Measurements from ENCODE around the gene CDCA3. TPM values are rescaled to one million over a fixed set of nuclear protein-coding genes. Genes with fewer than 3 reads are reported as not detected.
A peak's percentile ranks its signal among the peaks of the same experiment; 100 is the strongest.

Gene CDCA3
- total RNA-seq, 4 donors from 2014 or later: 1.1 to 5.9 (median 1.4) TPM

DNA sequence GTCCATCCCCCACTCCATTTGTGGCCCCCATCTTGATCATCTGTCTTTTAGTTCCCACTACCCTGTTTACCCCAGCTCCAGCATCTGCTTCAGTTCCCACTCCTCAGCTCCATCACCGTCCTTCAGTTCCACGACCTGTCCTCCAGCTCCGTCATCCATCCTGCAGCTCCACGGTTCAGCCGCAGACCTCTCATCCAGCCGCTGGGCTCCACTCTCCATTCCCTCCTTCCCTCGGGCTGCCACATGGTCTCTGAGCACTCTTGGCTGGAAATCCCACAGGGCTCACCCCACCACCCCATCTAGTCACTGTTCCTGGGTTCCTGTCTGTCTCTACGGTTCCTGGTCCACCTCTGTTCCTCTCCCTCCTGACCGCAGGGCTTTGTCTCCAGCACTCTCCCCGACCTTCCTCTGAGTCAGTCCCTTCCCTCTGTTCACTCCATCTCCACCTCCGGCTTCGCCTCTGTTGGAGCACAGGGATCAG is 26.1 kb downstream of the CDCA3 start:
- no peak for ATAC-seq
- Histone ChIP-seq H3K4me1 (peaks cover 0 to 77% (median 44%) of the 10 kb centered on the region in 3 donors), H3K27ac (peak overlapping the region in 1 of 4 donors; percentile 12), H3K27me3 (peaks cover 31% of the 10 kb centered on the region), H3K4me3 (peak overlapping the region in 1 of 2 donors; percentile 18), H3K36me3 (peaks cover 0 to under 1% of the 10 kb centered on the region in 2 donors), H3K9me3 (no peaks in the 10 kb centered on the region)
- WGBS, 2 donors (ENCODE audit: low coverage in 1 of 2): 41 to 64% methylated on average over 7 to 12 of the region's 12 CpGs
- TF ChIP-seq POLR2A (IDR thresholded peaks at IDR 0.05): no peak
- TF ChIP-seq EP300 (IDR thresholded peaks at IDR 0.05): no peak
- TF ChIP-seq POLR2AphosphoS5 (IDR thresholded peaks at IDR 0.05): no peak
- TF ChIP-seq, protein P1, sequence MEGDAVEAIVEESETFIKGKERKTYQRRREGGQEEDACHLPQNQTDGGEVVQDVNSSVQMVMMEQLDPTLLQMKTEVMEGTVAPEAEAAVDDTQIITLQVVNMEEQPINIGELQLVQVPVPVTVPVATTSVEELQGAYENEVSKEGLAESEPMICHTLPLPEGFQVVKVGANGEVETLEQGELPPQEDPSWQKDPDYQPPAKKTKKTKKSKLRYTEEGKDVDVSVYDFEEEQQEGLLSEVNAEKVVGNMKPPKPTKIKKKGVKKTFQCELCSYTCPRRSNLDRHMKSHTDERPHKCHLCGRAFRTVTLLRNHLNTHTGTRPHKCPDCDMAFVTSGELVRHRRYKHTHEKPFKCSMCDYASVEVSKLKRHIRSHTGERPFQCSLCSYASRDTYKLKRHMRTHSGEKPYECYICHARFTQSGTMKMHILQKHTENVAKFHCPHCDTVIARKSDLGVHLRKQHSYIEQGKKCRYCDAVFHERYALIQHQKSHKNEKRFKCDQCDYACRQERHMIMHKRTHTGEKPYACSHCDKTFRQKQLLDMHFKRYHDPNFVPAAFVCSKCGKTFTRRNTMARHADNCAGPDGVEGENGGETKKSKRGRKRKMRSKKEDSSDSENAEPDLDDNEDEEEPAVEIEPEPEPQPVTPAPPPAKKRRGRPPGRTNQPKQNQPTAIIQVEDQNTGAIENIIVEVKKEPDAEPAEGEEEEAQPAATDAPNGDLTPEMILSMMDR (IDR thresholded peaks at IDR 0.05): no peak

DNA sequence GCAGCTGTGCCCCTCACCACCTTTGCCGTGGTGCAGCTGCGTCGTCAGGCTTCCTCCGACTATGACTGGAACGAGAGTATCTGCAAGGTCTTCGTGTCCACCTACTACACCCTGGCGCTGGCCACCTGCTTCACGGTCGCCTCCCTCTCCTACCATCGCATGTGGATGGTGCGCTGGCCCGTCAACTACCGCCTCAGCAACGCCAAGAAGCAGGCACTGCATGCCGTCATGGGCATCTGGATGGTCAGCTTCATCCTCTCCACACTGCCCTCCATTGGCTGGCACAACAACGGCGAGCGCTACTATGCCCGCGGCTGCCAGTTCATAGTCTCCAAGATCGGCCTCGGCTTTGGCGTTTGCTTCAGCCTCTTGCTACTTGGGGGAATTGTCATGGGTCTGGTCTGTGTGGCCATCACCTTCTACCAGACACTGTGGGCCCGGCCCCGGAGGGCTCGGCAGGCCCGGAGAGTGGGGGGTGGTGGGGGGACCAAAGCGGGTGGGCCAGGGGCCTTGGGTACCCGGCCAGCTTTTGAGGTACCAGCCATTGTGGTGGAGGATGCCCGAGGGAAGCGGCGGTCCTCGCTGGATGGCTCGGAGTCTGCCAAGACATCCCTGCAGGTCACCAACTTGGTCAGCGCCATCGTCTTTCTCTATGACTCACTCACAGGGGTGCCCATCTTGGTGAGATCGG is 26.9 kb downstream of the CDCA3 start:
- Histone ChIP-seq H3K27me3 (peaks cover 31% of the 10 kb centered on the region), H3K9me3 (no peaks in the 10 kb centered on the region), H3K4me3 (no peak overlapping the region), H3K27ac (no peak overlapping the region), H3K4me1 (peaks cover 0 to 70% (median 37%) of the 10 kb centered on the region in 3 donors), H3K36me3 (no peaks in the 10 kb centered on the region)
- WGBS, 2 donors (ENCODE audit: low coverage in 1 of 2): 82 to 95% methylated on average over 8 of the region's 37 CpGs
- TF ChIP-seq POLR2AphosphoS5 (IDR thresholded peaks at IDR 0.05): no peak
- TF ChIP-seq, protein P1 (IDR thresholded peaks at IDR 0.05): no peak
- no peak for TF ChIP-seq POLR2A (IDR thresholded peaks at IDR 0.05)
- TF ChIP-seq EP300 (IDR thresholded peaks at IDR 0.05): no peak
- no peak for ATAC-seq

GRCh38 chr12:6823182-6824084 is 27.7 kb downstream of the CDCA3 start:
- no peaks in the 10 kb centered on the region for H3K9me3 ChIP-seq
- 47 to 74% methylated on average over 2 of the region's 12 CpGs for WGBS, 2 donors (ENCODE audit: low coverage in 1 of 2)
- no peaks in the 10 kb centered on the region for H3K36me3 ChIP-seq
- TF ChIP-seq EP300 (IDR thresholded peaks at IDR 0.05): no peak
- no peak for TF ChIP-seq POLR2AphosphoS5 (IDR thresholded peaks at IDR 0.05)
- TF ChIP-seq, protein P1 (IDR thresholded peaks at IDR 0.05): no peak
- TF ChIP-seq POLR2A (IDR thresholded peaks at IDR 0.05): no peak
- no peak overlapping the region for H3K4me3 ChIP-seq
- H3K27me3 ChIP-seq: peaks cover 31% of the 10 kb centered on the region
- H3K27ac ChIP-seq: no peak overlapping the region
- peaks cover 0 to 66% (median 37%) of the 10 kb centered on the region in 3 donors for H3K4me1 ChIP-seq
- ATAC-seq: no peak

DNA sequence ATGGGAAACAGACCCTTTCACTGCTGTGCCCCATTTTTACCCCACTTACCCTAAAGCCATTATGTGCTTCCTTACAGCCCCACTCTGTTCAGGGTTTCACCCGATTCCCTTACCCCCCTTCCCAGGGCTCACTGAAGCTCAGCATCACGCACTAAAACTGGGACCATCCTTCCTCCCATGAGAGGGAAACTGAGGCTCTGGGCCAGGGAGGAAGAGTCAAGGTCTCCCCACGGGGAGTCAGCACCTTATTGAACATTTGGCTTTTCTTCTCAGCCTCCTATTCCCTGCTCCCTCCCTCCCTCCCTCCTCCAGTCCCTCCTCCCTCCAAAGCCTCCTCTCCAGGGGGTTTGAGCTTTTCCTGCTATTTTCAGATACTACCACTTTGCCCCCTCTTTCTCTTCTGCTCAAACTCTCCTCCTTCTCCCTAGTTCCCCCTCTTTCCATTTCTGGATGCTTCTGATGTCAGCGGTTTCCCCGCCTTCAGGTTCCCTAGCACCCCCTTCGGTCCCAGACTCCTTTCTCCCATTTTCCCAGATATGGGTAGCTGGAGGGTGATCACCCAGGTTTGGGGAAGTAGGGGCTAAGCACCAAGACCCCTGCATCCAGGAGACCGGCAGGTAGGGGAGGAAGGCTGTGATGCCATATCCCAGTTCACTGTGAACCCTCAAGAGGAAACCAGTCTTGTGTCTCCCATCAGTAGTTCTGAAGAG is 28.5 kb downstream of the CDCA3 start:
- ATAC-seq: no peak
- H3K27me3 ChIP-seq: peaks cover 31% of the 10 kb centered on the region
- TF ChIP-seq POLR2A (IDR thresholded peaks at IDR 0.05) (no peak), EP300 (IDR thresholded peaks at IDR 0.05) (no peak), POLR2AphosphoS5 (IDR thresholded peaks at IDR 0.05) (no peak)
- TF ChIP-seq, protein P1 (IDR thresholded peaks at IDR 0.05): no peak
- H3K4me3 ChIP-seq: peak overlapping the region in 1 of 2 donors; percentile 56
- WGBS, 2 donors (ENCODE audit: low coverage in 1 of 2): 10 to 38% methylated on average over 3 of the region's 7 CpGs
- H3K27ac ChIP-seq: peak overlapping the region in 1 of 4 donors; percentile 72
- peaks cover 0 to 59% (median 33%) of the 10 kb centered on the region in 3 donors for H3K4me1 ChIP-seq
- no peaks in the 10 kb centered on the region for H3K36me3 ChIP-seq
- no peaks in the 10 kb centered on the region for H3K9me3 ChIP-seq

Measured in gastroesophageal sphincter (tissue), 4 donors.